Stomach smooth muscle (tissue), 2 donors: ENCODE measurements around the gene PSME3.

ENCODE experiments used
- H3K27ac ChIP-seq: one replicate; pipeline ENCODE4 v1.7.0; 2013; ENCODE audit warnings: mild to moderate bottlenecking, low read length, inconsistent platforms
- H3K27me3 ChIP-seq, 2 donors: one replicate each; pipeline ENCODE4 v1.7.0; 2013; ENCODE audit warnings: low read length in 2 of 2; ENCODE audit not compliant: insufficient read depth in 2 of 2, control insufficient read depth in 1 of 2
- H3K36me3 ChIP-seq, 2 donors: one replicate each; pipeline ENCODE4 v1.7.0; 2013; ENCODE audit warnings: low read length in 2 of 2; ENCODE audit not compliant: control insufficient read depth in 2 of 2, insufficient read depth in 2 of 2
- H3K4me1 ChIP-seq: one replicate; pipeline ENCODE4 v1.7.0; 2013; ENCODE audit warnings: low read length; ENCODE audit not compliant: control insufficient read depth, insufficient read depth
- H3K4me3 ChIP-seq, 2 donors: one replicate each; pipeline ENCODE4 v1.7.0; 2013; ENCODE audit warnings: low read length in 2 of 2
- H3K9ac ChIP-seq, 2 donors: one replicate each; pipeline ENCODE4 v1.7.0; 2013; ENCODE audit warnings: low read length in 2 of 2, mild to moderate bottlenecking in 1 of 2
- H3K9me3 ChIP-seq, 2 donors: one replicate each; pipeline ENCODE4 v1.7.0; 2013; ENCODE audit warnings: low read length in 2 of 2; ENCODE audit not compliant: control insufficient read depth in 2 of 2
- donor health status: healthy.
- donor health status: Pancreatic carcinoma.

PSME3 gene

DNA sequence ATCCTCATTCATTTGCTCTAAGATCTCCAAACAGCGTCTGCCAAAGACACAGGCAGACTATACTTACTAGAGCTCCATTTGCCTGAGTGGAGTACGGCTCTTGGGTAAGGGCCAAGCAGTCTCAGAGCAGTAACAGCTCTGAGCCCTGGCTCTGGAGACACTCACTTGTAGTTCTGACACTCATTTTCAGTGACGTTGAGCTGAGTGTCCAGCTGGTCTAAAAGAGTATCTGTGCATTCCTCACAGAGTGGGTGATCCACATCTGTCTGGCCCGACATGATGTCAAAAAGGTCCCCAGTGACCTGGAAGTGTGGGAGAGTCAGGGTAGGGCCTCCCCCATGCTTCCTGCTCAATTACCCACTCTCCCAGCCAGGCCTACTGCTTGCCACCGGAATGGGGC lies 14.8 kb upstream of the PSME3 start:
- H3K27me3 ChIP-seq: no peaks in the 10 kb centered on the region
- H3K27ac ChIP-seq: peak overlapping the region; percentile 89
- no peak overlapping the region for H3K4me3 ChIP-seq
- peaks cover 41% of the 10 kb centered on the region for H3K4me1 ChIP-seq
- no peaks in the 10 kb centered on the region for H3K9me3 ChIP-seq
- H3K9ac ChIP-seq: peak overlapping the region in 1 of 2 donors; percentile 49
- H3K36me3 ChIP-seq: peaks cover 41 to 45% of the 10 kb centered on the region in 2 donors

DNA sequence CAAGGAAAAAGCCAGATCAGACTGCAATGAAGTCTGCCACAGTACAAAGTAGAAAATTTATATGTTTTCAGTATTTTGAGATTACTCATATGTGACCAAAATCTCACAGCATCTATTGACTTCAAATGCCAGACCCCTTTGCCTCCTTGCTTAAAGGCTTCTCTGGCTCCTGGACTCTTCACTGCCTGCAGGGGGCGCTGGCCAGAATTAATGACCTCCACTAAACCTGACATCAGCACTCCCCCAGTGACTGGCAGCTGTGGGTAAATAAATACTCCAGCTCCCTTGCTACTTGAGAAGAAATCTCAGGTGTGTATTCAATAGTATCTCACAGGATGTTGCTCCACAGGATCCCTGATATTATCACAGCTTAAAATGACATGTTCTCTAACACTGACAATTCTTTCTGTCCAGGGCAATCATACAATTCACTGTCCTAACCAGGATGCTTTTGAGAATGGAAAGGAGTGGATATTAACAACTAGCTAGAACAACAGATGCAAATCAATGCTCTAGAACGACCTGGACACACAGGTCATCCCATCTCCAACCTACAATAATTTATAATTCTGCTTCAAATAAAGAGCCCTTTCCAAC lies 13.2 kb upstream of the PSME3 start:
- Histone ChIP-seq H3K36me3 (peaks cover 33 to 43% of the 10 kb centered on the region in 2 donors), H3K9me3 (no peaks in the 10 kb centered on the region), H3K27me3 (no peaks in the 10 kb centered on the region), H3K4me3 (no peak overlapping the region), H3K9ac (no peak overlapping the region), H3K4me1 (peaks cover 39% of the 10 kb centered on the region), H3K27ac (no peak overlapping the region)

DNA sequence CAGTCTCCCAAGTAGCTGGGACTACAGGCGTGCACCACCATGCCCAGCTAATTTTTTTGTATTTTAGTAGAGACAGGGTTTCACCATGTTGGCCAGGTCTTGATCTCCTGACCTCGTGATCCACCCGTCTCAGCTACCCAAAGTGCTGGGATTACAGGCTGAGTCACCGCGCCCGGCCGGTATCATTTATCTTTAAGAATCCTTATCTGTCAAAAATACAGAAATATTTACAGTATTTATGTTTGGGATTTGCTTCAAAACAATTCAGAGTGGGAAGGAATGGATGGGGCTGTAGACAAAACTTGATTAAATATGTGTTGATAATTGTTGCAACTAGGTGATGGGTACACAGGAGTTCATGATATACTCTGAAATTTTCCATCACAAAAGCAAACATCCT lies 12.0 kb upstream of the PSME3 start:
- no peak overlapping the region for H3K9ac ChIP-seq
- H3K4me3 ChIP-seq: no peak overlapping the region
- H3K27ac ChIP-seq: no peak overlapping the region
- peaks cover 24 to 37% of the 10 kb centered on the region in 2 donors for H3K36me3 ChIP-seq
- no peaks in the 10 kb centered on the region for H3K9me3 ChIP-seq
- no peaks in the 10 kb centered on the region for H3K27me3 ChIP-seq
- H3K4me1 ChIP-seq: peaks cover 30% of the 10 kb centered on the region

DNA sequence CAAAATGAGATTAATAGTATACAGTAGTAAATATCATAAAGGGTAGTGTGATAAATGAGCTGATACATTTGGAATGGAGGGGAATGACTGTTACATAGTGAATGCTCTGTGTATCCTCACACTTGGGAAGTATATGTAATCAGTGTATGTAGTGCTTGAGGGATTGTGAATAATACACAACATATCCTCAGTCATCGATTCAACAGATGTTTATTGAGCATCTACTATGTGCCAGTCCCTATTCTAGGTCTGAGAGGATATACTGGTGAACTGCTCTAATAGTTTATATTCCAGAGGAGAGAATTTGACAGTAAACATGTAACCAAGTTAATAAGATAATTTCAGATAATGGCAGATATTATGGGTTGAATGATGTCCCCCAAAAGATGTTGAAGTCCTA lies 5.7 kb upstream of the PSME3 start:
- H3K36me3 ChIP-seq: no peaks in the 10 kb centered on the region
- H3K9me3 ChIP-seq: no peaks in the 10 kb centered on the region
- no peaks in the 10 kb centered on the region for H3K27me3 ChIP-seq
- peaks cover 13% of the 10 kb centered on the region for H3K4me1 ChIP-seq
- no peak overlapping the region for H3K27ac ChIP-seq
- H3K4me3 ChIP-seq: no peak overlapping the region
- no peak overlapping the region for H3K9ac ChIP-seq

DNA sequence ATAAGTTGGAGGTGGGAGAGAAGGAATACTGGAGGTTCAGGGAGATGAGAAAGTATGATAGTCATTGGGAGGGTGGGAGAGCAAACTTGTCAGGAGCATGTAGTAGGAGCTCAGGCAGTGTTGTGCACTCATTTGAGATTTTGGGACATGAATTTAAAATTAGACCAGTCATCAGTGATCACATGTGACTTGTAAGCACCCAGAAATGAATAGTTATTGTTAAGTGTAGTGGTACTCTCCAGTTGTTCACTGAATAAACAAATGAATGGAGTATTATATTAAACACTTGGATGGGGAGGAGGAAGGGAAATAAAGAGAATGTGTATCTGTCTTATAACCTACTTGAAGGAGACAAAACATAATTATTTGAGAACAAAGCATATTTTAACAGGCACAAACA lies 2.2 kb upstream of the PSME3 start:
- Histone ChIP-seq H3K36me3 (peaks cover 4 to 5% of the 10 kb centered on the region in 2 donors), H3K9ac (no peak overlapping the region), H3K27ac (no peak overlapping the region)

DNA sequence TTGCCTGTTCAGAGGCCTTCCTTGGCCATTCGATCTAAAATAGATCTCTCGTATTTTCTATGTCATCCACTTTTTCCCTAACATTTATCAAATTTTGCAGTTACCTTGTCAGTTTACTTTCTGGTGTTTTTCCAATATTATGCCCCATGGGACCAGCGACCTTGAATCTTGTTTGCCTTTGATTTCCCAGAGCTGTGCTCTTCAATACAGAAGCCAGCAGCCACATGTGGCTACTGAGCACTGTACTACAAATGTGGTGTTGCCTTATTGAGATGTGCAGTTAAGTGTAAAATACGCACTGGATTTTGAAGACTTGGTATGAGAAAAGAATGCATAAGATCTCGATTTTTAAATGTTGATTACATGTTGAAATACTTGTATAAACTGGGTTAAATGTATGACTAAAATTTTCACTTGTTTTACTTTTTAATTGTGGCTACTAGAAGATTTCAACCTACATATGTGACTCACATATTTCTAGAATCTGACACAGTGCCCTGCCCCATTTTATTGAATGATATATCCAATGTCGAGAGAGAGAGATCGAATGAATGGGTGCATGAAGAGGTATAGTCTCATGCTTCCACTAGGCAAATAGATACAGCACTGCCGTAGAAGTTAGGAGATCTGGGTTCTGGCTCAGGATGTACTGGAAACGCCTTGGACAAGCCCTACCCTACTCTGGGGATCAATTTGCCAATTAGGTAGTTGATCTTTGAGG lies 824 bp upstream of the PSME3 start:
- H3K9me3 ChIP-seq: no peaks in the 10 kb centered on the region
- no peaks in the 10 kb centered on the region for H3K27me3 ChIP-seq
- H3K27ac ChIP-seq: peak overlapping the region; percentile 92
- H3K4me1 ChIP-seq: peaks cover 16% of the 10 kb centered on the region
- peak overlapping the region; percentile 98 to 100 for H3K4me3 ChIP-seq
- H3K36me3 ChIP-seq: peaks cover 7 to 9% of the 10 kb centered on the region in 2 donors
- H3K9ac ChIP-seq: peak overlapping the region; percentile 98 to 99

More for the DNA sequence above, 2.2 kb upstream of the PSME3 start:
- Histone ChIP-seq H3K27me3 (no peaks in the 10 kb centered on the region), H3K4me1 (peaks cover 16% of the 10 kb centered on the region), H3K9me3 (no peaks in the 10 kb centered on the region), H3K4me3 (no peak overlapping the region)

DNA sequence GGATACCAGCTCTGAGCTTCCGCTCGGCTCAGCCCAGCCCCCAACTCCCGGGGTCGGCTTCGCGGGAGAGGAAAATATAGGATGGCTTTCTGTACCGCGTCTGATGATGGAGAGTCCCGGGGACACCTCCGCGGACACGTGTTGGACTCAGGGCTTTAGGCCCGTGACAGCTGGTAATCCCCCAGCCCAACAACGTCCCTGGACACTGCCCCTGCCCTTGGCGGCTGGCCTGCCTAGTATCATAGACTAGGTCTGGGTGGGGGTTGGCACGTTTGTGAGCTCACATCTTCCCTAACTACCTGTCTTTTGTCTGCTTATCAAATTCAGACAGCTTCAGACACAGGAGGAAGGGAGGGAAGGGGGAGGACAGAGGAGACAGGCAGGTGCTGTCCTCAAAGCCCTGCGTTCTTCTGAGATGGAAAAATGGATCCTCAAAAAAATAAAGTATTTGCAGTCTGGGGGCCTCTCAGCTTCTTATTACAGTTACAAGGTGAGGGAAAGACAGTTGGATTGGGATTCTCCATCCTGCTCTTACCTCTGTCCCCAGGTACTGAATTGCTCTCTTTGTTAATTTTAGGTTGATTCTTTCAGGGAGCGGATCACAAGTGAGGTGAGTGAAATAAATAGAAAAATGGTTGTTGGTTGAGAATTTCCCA lies 698 bp downstream of the PSME3 start:
- Histone ChIP-seq H3K4me1 (peaks cover 16% of the 10 kb centered on the region), H3K4me3 (peak overlapping the region; percentile 98 to 100), H3K27me3 (no peaks in the 10 kb centered on the region), H3K9ac (peak overlapping the region; percentile 98 to 99), H3K9me3 (no peaks in the 10 kb centered on the region), H3K27ac (peak overlapping the region; percentile 92), H3K36me3 (peaks cover 22 to 23% of the 10 kb centered on the region in 2 donors)

DNA sequence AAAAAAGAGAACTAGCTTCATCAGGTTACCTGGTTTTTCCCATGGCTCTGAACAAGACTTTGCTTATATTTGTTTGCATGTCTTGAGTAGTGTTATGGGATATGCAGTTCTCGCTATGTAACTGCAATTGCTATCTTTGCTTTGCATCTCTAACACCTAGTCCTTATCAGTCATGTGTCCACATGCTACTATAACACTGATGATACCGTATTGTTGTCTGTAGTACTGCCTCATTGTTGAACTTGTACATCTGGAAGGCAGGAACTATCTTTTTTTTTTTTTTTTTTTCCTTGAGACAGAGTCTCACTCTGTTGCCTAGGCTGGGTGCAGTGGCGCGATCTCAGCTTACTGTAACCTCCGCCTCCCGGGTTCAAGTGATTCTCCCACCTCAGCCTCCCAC lies 2.5 kb downstream of the PSME3 start:
- H3K36me3 ChIP-seq: peaks cover 29 to 31% of the 10 kb centered on the region in 2 donors
- H3K9ac ChIP-seq: no peak overlapping the region
- no peaks in the 10 kb centered on the region for H3K27me3 ChIP-seq
- H3K4me3 ChIP-seq: no peak overlapping the region
- no peaks in the 10 kb centered on the region for H3K9me3 ChIP-seq
- H3K27ac ChIP-seq: no peak overlapping the region
- peaks cover 16% of the 10 kb centered on the region for H3K4me1 ChIP-seq

DNA sequence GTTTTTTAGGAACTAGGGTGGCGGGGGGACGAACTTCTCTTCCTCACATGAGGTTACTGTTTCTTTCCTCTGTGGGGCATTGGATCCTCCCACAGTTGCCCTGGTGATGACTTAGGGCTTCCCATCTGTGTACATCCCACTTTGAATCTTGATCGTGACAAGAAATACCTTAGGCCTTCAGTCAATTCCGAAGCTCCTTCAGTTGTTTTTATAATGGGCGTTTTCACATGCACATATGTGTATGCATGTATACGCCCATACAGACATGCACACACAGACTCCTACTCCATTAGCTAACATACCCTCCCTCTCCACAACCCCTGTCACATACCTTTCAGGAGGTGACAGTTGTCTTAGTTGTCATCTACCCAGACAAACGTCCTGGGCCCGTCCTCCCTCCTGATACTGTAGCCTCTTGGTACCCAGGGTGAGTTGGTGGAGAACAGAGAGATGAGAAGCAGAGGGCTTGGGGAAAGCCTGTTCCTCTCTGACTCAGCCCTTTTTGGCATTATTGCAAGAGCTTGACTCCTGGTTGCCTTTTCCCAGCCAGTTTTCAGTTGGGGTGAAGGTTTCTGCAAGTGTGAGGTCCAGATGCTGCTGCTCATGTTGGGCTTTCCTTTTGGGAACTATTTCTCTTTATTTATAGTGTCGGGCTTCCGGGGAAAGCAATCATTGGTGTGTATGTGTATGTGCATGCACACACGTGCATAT lies 8.9 kb downstream of the PSME3 start:
- no peaks in the 10 kb centered on the region for H3K27me3 ChIP-seq
- no peaks in the 10 kb centered on the region for H3K9me3 ChIP-seq
- H3K9ac ChIP-seq: no peak overlapping the region
- H3K36me3 ChIP-seq: peaks cover 51 to 63% of the 10 kb centered on the region in 2 donors
- H3K4me3 ChIP-seq: no peak overlapping the region
- no peak overlapping the region for H3K27ac ChIP-seq
- peaks cover 2% of the 10 kb centered on the region for H3K4me1 ChIP-seq

DNA sequence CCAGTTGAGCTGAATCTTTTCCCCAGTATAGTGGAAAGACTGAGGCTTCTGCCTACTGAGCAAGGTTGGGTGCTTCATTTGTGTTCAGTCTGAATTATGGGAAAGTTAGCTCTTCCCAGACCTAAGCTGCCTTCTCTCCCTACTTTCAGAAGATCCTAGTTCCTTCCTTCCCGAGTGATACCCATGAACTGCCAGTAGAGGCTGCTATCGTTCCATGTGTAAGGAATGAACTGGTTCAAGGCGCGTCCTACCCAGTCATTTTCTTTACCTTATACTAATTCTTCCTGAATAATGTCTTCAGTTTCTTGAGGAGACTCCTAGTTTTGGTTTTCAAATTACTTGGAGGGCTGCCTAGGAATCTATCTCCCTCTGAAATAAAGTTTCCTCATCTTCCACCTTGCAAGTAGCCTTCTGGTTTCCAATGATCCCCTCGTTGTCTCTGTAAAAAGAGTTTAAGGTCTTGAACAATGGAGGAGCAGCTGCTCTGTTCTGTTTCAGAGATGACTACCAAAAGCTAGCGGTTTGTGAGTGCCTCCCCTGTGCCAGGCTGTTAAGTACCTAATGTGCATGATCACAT lies 10.2 kb downstream of the PSME3 start:
- H3K36me3 ChIP-seq: peaks cover 38 to 53% of the 10 kb centered on the region in 2 donors
- H3K4me3 ChIP-seq: no peak overlapping the region
- H3K4me1 ChIP-seq: peaks cover 2% of the 10 kb centered on the region
- no peaks in the 10 kb centered on the region for H3K9me3 ChIP-seq
- H3K27me3 ChIP-seq: no peaks in the 10 kb centered on the region
- H3K27ac ChIP-seq: peak overlapping the region; percentile 60
- H3K9ac ChIP-seq: no peak overlapping the region
